Activated naive CD8-positive, alpha-beta T cell treated with anti-CD3 and anti-CD28 coated beads, Interleukin-2, amount 50 U/mL, for 24 hours (primary cell): ENCODE data around the gene DBP.
"Not testable (repeated sequence)": the region's sequence is repeated elsewhere in the genome, so short reads cannot be mapped to it uniquely, and the experiment has no call there.

ENCODE experiments used
- ATAC-seq: fragments of 150-1000 bp; cut with Tn5 transposase; one replicate; pipeline ENCODE4 v1.10.0; 2021
- DNase-seq: peaks from one replicate; pipeline ENCODE4 v3.0.0; 2021
- H3K27ac Mint-ChIP-seq: one replicate; pipeline ENCODE4 v1.8.0; 2021; ENCODE audit warnings: mild to moderate bottlenecking, mixed read lengths
- H3K27me3 Mint-ChIP-seq: one replicate; pipeline ENCODE4 v1.8.0; 2021; ENCODE audit warnings: mixed read lengths
- H3K36me3 Mint-ChIP-seq: one replicate; pipeline ENCODE4 v1.8.0; 2021; ENCODE audit warnings: low read depth, mixed read lengths
- H3K4me1 Mint-ChIP-seq: one replicate; pipeline ENCODE4 v1.8.0; 2021; ENCODE audit warnings: mixed read lengths
- H3K4me3 Mint-ChIP-seq: one replicate; pipeline ENCODE4 v1.8.0; 2021; ENCODE audit warnings: mild to moderate bottlenecking, moderate library complexity, mixed read lengths
- H3K9me3 Mint-ChIP-seq: one replicate; pipeline ENCODE4 v1.8.0; 2021; ENCODE audit warnings: mixed read lengths

DBP gene

GRCh38 chr19:48672994-48673393 is 35.8 kb upstream of the DBP start, which contains the start of gene NTN5:
TSS of gene NTN5 (minus strand) at chr19:48673017. CDS start at chr19:48670986, 2,031 bp downstream.
- Mint-ChIP-seq H3K27me3 (no peaks in the 10 kb centered on the region), H3K4me3 (no peak within 1 kb of the TSS), H3K4me1 (peaks cover 8% of the 10 kb centered on the region), H3K36me3 (no peaks in the 10 kb centered on the region), H3K27ac (no peak within 1 kb of the TSS), H3K9me3 (peaks cover 4% of the 10 kb centered on the region)
- no peak for DNase-seq
- ATAC-seq, result no peak

DNA sequence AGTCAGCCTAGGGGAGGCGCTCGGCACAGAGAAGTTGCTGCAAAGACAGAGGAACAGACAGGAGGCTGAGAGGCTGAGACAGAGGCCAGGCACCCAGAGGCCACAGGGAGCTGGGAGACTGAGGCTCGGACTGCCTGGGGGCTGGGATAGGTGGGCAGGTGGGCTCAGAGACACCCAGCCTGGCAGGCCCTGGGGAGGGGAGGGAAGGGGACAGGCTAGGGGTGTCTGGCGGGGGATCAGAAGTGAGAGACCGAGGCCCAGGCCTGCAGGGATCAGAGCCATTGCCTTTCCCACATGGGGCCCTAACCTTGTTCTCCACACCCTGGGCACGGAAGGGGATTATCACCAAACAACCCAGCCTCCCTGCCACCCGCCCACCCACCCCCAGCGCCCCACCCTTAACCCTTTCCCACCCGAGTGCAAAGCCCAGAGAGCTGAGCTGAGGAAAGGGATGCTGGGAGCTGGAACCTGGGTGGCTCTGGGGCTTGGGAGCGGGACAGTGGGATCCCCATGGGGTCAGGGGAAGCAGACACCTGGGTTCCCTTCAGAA is 34.3 kb upstream of the DBP start:
- no peak overlapping the region for H3K27ac Mint-ChIP-seq
- peaks cover 4% of the 10 kb centered on the region for H3K9me3 Mint-ChIP-seq
- H3K27me3 Mint-ChIP-seq, result no peaks in the 10 kb centered on the region
- DNase-seq, result no peak
- ATAC-seq, result no peak
- peaks cover 8% of the 10 kb centered on the region for H3K4me1 Mint-ChIP-seq
- no peaks in the 10 kb centered on the region for H3K36me3 Mint-ChIP-seq
- no peak overlapping the region for H3K4me3 Mint-ChIP-seq

DNA sequence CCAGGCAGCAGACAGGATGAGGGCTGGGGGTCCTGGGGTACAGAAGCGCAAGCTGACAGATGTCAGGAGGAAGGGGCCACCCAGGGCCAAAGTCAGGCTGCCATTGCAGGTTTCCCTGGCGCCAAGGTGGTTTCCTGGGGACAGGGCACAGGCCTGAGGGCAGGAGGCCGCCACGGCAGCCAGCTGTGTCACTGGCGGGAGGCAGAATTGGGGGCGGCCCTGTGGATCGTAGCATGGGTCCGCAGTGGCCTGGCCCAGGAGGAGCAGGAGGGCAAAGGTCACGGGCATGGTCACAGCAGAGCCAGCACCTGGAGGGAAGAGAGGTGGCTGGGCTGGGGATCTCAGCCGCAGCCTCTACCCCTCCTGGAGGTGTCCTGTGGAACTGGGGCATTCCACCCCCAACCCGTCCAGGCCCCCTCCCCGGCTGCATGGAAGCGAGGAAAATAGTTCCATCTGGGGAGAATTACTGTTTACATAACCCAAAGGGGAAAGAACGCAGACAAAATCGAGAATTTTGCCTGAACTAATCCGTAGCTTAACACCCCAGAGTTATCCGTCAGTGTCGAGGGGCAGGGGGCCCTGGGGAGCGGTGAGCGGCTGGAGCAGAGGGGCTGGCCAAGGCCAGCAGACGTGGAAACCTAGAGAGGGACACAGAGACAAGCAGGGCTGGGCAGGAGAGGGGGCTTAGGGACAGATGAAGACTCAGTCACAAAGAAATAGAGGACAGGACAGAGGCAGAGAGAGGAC is 33.7 kb upstream of the DBP start:
- no peak overlapping the region for H3K27ac Mint-ChIP-seq
- no peak for ATAC-seq
- H3K9me3 Mint-ChIP-seq, result peaks cover 4% of the 10 kb centered on the region

DNA sequence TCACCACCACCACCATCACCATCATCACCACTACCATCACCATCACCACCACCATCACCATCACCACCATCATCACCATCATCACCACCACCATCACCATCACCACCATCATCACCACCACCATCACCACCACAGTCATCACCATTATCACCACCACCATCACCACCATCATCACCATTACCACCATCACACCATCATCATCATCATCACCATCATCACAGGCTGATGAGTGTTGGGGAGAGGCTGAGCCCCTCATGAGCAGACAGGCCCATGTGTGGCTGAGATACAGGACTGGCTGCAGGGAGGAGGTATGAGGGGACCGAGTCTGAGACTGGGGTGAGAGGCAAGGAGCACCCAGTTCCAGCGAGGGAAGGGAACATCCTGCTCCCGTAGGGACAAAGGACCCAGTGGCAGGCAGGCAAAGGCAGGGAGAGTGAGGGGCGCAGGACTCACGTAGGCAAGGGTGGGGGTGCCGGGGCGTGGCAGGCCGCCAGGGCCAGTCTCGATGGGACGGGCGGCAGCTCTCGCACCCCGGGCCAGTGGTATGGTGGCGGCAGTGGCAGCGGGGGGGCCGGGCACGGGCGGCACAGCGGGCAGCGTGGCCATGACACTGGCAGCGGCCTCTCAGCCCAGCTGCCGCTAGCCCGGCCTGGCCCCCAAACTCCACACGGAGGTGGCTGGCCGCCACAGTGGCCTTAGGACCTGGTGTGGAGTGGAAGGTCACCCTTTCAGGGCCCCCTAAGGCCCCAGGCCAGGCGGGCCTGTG is 32.9 kb upstream of the DBP start:
- Mint-ChIP-seq H3K4me3 (no peak overlapping the region), H3K4me1 (peaks cover 4% of the 10 kb centered on the region), H3K9me3 (peaks cover 4% of the 10 kb centered on the region), H3K27ac (peak overlapping the region; percentile 30), H3K36me3 (no peaks in the 10 kb centered on the region), H3K27me3 (no peaks in the 10 kb centered on the region)
- no peak for ATAC-seq
- no peak for DNase-seq

More for the DNA sequence above, 33.7 kb upstream of the DBP start:
- H3K4me1 Mint-ChIP-seq, result peaks cover 8% of the 10 kb centered on the region
- no peak for DNase-seq
- H3K36me3 Mint-ChIP-seq, result no peaks in the 10 kb centered on the region
- H3K27me3 Mint-ChIP-seq, result no peaks in the 10 kb centered on the region
- H3K4me3 Mint-ChIP-seq, result no peak overlapping the region

DNA sequence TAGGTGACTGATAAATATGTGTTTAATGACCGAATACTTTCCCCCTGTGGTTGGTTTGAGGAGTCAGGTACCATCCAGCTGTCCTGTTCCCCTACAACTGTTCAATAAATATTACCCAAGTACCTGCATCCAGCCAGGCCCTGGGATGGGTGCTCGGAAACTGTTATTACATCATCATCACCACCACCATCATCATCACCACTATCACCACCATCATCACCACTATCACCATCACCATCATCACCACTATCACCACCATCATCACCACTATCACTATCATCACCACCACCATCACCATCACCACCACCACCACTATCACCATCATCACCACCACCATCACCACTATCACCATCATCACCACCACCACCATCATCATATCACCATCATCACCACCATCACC is 31.6 kb upstream of the DBP start:
- Mint-ChIP-seq H3K27ac (peak overlapping the region; percentile 10), H3K27me3 (no peaks in the 10 kb centered on the region), H3K9me3 (peaks cover 4% of the 10 kb centered on the region), H3K4me3 (no peak overlapping the region), H3K36me3 (no peaks in the 10 kb centered on the region), H3K4me1 (peaks cover 2% of the 10 kb centered on the region)
- no peak for DNase-seq
- no peak for ATAC-seq

- ATAC-seq (no peak), DNase-seq (no peak)
- Mint-ChIP-seq H3K36me3 (no peaks in the 10 kb centered on the region), H3K27me3 (no peaks in the 10 kb centered on the region), H3K4me1 (peaks cover 2% of the 10 kb centered on the region), H3K9me3 (peaks cover 4% of the 10 kb centered on the region), H3K27ac (no peak overlapping the region), H3K4me3 (no peak overlapping the region)
Observed at GRCh38 chr19:48668332-48668731, 31.2 kb upstream of the DBP start.

DNA sequence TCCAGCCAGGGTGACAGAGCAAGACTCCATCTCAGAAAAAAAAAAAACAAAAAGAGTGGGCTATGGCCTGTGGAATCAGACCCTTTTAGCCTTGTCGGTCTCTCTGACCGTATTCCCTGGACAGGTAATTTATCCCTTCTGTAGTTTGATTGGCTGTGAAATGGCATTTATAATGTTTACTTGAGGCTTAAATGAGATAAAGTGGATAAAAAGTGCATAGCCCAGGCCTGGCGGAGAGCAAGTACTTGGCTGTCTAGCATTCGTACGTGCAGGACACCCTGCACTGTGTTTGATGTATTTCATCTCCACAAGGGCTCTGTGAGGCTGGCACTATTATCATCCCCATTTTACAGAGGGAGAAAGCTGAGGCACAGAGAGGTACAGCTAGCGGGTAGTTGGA is 28.6 kb upstream of the DBP start:
- Mint-ChIP-seq H3K27ac (no peak overlapping the region), H3K36me3 (no peaks in the 10 kb centered on the region), H3K4me3 (no peak overlapping the region), H3K4me1 (peaks cover 7% of the 10 kb centered on the region), H3K27me3 (no peaks in the 10 kb centered on the region), H3K9me3 (peaks cover 4% of the 10 kb centered on the region)
- DNase-seq, result no peak
- ATAC-seq, result no peak

DNA sequence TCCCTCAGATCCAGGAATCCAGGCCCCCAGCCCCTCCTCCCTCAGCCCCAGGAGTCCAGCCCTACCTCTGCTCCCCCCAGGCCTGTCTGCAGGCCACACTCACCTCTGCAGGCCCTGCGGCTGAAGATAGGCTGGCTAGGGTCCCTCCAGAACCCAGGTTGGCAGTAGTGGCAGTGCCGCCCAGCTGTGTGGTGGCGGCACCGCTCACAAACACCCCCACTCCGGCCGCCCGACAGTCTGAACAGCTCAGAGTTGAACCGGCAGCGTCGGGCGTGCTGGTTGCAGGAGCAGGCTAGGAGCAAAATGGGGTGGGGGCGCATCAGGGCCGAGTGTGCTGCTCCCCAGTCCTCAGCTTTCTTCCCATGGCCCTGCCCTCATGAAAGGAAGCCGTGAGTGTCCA is 27.3 kb upstream of the DBP start:
- no peaks in the 10 kb centered on the region for H3K27me3 Mint-ChIP-seq
- H3K4me3 Mint-ChIP-seq, result no peak overlapping the region
- ATAC-seq, result no peak
- H3K9me3 Mint-ChIP-seq, result peaks cover 4% of the 10 kb centered on the region
- peaks cover 7% of the 10 kb centered on the region for H3K4me1 Mint-ChIP-seq
- no peak for DNase-seq
- H3K27ac Mint-ChIP-seq, result no peak overlapping the region
- no peaks in the 10 kb centered on the region for H3K36me3 Mint-ChIP-seq

- Mint-ChIP-seq H3K4me3 (no peak overlapping the region), H3K27me3 (no peaks in the 10 kb centered on the region), H3K4me1 (peaks cover 7% of the 10 kb centered on the region), H3K27ac (no peak overlapping the region), H3K36me3 (no peaks in the 10 kb centered on the region), H3K9me3 (peaks cover under 1% of the 10 kb centered on the region)
- ATAC-seq (no peak), DNase-seq (no peak)
Observed at GRCh38 chr19:48663667-48664066, 26.5 kb upstream of the DBP start.

- no peak overlapping the region for H3K4me3 Mint-ChIP-seq
- no peak overlapping the region for H3K27ac Mint-ChIP-seq
- no peak for ATAC-seq
- no peaks in the 10 kb centered on the region for H3K27me3 Mint-ChIP-seq
- H3K9me3 Mint-ChIP-seq, result no peaks in the 10 kb centered on the region
- DNase-seq, result no peak
- peaks cover 7% of the 10 kb centered on the region for H3K4me1 Mint-ChIP-seq
- H3K36me3 Mint-ChIP-seq, result no peaks in the 10 kb centered on the region
Observed at GRCh38 chr19:48661711-48662090, 24.5 kb upstream of the DBP start.

- peaks cover 7% of the 10 kb centered on the region for H3K4me1 Mint-ChIP-seq
- H3K9me3 Mint-ChIP-seq, result no peaks in the 10 kb centered on the region
- H3K27ac Mint-ChIP-seq, result peak overlapping the region; percentile 82
- H3K36me3 Mint-ChIP-seq, result no peaks in the 10 kb centered on the region
- ATAC-seq (peak; percentile 89), DNase-seq (peak; percentile 82)
- no peaks in the 10 kb centered on the region for H3K27me3 Mint-ChIP-seq
- peak overlapping the region; percentile 46 for H3K4me3 Mint-ChIP-seq
Observed at GRCh38 chr19:48660852-48661710, 23.9 kb upstream of the DBP start.

DNA sequence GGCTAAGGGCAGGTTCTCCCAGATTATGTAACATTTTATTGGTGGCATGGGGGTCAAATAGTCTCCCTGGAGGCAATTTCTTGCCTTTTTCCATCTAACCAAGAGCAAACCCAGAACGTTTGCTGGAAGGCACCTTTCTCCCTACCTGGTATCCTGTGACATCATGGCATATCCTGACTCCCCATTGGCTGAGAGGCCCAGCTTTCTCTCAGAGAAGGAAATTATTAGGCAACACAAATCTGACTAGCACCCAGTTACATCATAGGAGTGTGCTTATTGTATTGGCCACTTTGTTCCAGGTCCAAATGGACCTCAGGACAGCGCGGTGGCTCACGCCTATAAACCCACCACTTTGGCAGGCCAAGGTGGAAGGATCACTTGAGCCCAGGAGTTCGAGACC is 22.6 kb upstream of the DBP start:
- no peaks in the 10 kb centered on the region for H3K27me3 Mint-ChIP-seq
- H3K36me3 Mint-ChIP-seq, result no peaks in the 10 kb centered on the region
- H3K4me1 Mint-ChIP-seq, result peaks cover 7% of the 10 kb centered on the region
- no peak overlapping the region for H3K27ac Mint-ChIP-seq
- no peak for ATAC-seq
- no peak overlapping the region for H3K4me3 Mint-ChIP-seq
- no peak for DNase-seq
- no peaks in the 10 kb centered on the region for H3K9me3 Mint-ChIP-seq

GRCh38 chr19:48658483-48658882 is 21.3 kb upstream of the DBP start:
- Mint-ChIP-seq H3K27ac (no peak overlapping the region), H3K4me1 (peaks cover 7% of the 10 kb centered on the region)

GRCh38 chr19:48657828-48658227 is 20.6 kb upstream of the DBP start:
- not testable (repeated sequence) for H3K4me3 Mint-ChIP-seq, H3K27me3 Mint-ChIP-seq, H3K36me3 Mint-ChIP-seq, H3K9me3 Mint-ChIP-seq, ATAC-seq, H3K4me1 Mint-ChIP-seq, H3K27ac Mint-ChIP-seq, DNase-seq

More at GRCh38 chr19:48658483-48658882, 21.3 kb upstream of the DBP start:
- no peaks in the 10 kb centered on the region for H3K27me3 Mint-ChIP-seq
- DNase-seq (no peak), ATAC-seq (no peak)
- H3K4me3 Mint-ChIP-seq, result no peak overlapping the region
- H3K36me3 Mint-ChIP-seq, result no peaks in the 10 kb centered on the region
- H3K9me3 Mint-ChIP-seq, result no peaks in the 10 kb centered on the region
